Neural cell (in vitro differentiated cells): ENCODE data around the gene TTPAL.

ENCODE experiments used
- CTCF ChIP-seq: fragments of 450-650 bp; IDR thresholded peaks from 2 replicates; pipeline ENCODE4 v1.5.1; 2014; ENCODE audit warnings: antibody characterized with exemption, mild to moderate bottlenecking, moderate library complexity; ENCODE audit not compliant: poor library complexity, severe bottlenecking
- EP300 ChIP-seq: fragments of 450-650 bp; conservative IDR thresholded peaks from 2 replicates; pipeline ENCODE4 v1.6.1; 2014; ENCODE audit warnings: antibody characterized with exemption, mild to moderate bottlenecking, moderate library complexity; ENCODE audit not compliant: poor library complexity, severe bottlenecking
- EZH2 ChIP-seq: fragments of 200-600, 300-800 bp; shearing (Covaris generic), sonication (generic); IDR thresholded peaks from 2 replicates; pipeline ENCODE4 v1.6.1; 2014; ENCODE audit warnings: antibody characterized with exemption, low read length, borderline replicate concordance, mild to moderate bottlenecking; ENCODE audit not compliant: insufficient read depth, poor library complexity, severe bottlenecking
- MXI1 ChIP-seq: fragments of 450-650 bp; conservative IDR thresholded peaks from 2 replicates; pipeline ENCODE4 v1.6.1; 2014; ENCODE audit warnings: antibody characterized with exemption, mild to moderate bottlenecking; ENCODE audit not compliant: poor library complexity, severe bottlenecking
- POLR2AphosphoS5 ChIP-seq: IDR thresholded peaks from 2 replicates; pipeline ENCODE4 v1.6.1; 2012
- RAD21 ChIP-seq: fragments of 450-650 bp; conservative IDR thresholded peaks from 2 replicates; pipeline ENCODE4 v1.6.1; 2014; ENCODE audit warnings: antibody characterized with exemption, mild to moderate bottlenecking, moderate library complexity
- REST ChIP-seq: IDR thresholded peaks from 2 replicates; pipeline ENCODE4 v1.6.1; 2012; ENCODE audit warnings: borderline replicate concordance
- SMC3 ChIP-seq: fragments of 450-650 bp; conservative IDR thresholded peaks from 2 replicates; pipeline ENCODE4 v1.6.1; 2014; ENCODE audit warnings: antibody characterized with exemption, mild to moderate bottlenecking, moderate library complexity; ENCODE audit not compliant: poor library complexity
- TAF1 ChIP-seq: IDR thresholded peaks from 2 replicates; pipeline ENCODE4 v1.6.1; 2012; ENCODE audit warnings: low read depth

GRCh38 chr20:44480097-44480496 is 4.4 kb downstream of the TTPAL start:
- TF ChIP-seq CTCF (no peak), RAD21 (no peak), POLR2AphosphoS5 (no peak), EZH2 (no peak), EP300 (no peak), TAF1 (no peak), MXI1 (no peak), SMC3 (no peak), REST (no peak)
